Cardiac atrium fibroblast (primary cell): ENCODE results near the gene WDTC1. TPM values are rescaled to one million over a fixed set of nuclear protein-coding genes. Genes with fewer than 3 reads are reported as not detected.

ENCODE experiments used
- total RNA-seq: library from RNA; depleted of rRNA; stranded (reverse); fragments of >200 nt; gene quantifications from 2 replicates; pipeline ENCODE4 v1.2.3, GENCODE V29; 2015

WDTC1 gene, protein sequence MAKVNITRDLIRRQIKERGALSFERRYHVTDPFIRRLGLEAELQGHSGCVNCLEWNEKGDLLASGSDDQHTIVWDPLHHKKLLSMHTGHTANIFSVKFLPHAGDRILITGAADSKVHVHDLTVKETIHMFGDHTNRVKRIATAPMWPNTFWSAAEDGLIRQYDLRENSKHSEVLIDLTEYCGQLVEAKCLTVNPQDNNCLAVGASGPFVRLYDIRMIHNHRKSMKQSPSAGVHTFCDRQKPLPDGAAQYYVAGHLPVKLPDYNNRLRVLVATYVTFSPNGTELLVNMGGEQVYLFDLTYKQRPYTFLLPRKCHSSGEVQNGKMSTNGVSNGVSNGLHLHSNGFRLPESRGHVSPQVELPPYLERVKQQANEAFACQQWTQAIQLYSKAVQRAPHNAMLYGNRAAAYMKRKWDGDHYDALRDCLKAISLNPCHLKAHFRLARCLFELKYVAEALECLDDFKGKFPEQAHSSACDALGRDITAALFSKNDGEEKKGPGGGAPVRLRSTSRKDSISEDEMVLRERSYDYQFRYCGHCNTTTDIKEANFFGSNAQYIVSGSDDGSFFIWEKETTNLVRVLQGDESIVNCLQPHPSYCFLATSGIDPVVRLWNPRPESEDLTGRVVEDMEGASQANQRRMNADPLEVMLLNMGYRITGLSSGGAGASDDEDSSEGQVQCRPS
- total RNA-seq: 14.8 and 23.5 TPM in 2 replicates

DNA sequence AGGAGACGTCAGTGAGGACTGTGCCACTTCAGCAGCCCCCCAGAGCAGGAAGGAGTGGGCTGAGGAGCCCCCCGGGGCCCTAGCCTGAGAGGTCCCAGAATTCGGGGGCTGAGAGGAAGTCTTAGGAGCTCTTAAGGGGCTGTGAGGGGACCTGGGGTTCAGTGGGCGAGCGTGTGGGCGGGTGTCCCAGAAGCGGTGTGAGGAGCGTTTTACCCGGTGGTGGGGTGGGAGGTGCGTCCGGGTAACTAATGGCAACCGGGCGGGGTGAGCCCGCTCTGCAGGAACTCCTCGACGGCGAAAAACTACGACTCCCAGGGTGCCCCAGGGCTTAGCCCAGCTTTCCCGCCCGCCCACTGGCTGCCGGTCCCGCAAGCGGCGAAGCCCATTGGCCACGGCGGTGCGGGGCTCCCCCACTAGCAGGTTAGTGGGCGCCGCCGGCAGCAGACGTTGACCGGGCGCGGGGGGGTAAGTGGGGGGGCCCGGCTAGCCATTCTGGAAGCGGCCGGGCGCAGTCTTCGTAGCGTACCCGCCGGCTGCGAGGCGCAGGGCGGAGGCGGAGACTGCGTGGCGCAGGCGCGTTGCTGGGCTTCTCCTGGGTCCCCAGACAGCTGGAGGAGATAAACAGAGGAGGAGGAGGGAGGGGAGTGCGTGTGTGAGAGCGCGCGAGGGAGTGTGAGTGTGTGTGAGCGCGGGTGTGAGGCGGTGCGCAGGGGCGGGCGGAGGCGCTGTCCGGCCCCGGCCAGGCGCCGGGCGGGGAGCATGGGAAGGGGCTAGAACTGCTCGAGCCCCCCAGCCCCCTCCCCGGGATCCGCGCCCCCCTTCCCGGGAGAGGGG is at the start of gene WDTC1:
Gene WDTC1 (plus strand): TSS at position 584 of the 834 bp plus-strand sequence. CDS start 26,423 bp downstream, outside the sequence.

DNA sequence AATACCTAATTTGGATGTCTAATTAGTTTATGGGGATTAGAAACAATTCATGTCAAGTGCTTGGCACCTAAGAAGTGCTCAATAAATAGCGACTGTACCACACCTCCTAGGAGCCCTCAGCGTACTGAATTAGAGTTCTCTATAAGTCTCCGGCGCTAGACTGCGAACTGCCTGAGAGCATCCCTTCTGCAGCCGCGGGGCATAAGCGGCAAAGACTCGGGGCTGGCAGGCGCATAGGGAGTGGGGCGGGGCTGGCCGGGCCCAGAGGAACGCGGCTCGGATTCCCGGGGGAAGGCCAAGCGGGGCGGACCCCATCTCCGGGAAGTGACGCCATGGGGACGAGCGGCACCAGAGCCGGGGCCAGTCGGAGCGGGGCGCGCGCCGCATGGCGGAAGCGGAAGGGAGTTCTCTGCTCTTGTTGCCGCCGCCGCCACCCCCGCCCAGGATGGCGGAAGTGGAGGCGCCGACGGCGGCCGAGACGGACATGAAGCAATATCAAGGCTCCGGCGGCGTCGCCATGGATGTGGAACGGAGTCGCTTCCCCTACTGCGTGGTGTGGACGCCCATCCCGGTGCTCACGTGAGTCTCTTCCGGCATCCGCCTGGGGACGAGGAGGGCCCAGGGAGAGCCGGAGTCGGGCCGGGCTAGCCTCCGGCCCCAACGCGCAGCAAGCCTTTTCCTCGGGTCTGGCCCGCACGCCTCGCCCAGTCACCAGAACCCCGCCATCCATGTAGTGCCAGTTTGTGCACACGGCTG is 87.6 kb downstream of the WDTC1 start, which contains the start of gene TMEM222:
Gene TMEM222 (plus strand): TSS at position 351 of the 756 bp plus-strand sequence. CDS start 35 bp downstream, at position 386.

DNA sequence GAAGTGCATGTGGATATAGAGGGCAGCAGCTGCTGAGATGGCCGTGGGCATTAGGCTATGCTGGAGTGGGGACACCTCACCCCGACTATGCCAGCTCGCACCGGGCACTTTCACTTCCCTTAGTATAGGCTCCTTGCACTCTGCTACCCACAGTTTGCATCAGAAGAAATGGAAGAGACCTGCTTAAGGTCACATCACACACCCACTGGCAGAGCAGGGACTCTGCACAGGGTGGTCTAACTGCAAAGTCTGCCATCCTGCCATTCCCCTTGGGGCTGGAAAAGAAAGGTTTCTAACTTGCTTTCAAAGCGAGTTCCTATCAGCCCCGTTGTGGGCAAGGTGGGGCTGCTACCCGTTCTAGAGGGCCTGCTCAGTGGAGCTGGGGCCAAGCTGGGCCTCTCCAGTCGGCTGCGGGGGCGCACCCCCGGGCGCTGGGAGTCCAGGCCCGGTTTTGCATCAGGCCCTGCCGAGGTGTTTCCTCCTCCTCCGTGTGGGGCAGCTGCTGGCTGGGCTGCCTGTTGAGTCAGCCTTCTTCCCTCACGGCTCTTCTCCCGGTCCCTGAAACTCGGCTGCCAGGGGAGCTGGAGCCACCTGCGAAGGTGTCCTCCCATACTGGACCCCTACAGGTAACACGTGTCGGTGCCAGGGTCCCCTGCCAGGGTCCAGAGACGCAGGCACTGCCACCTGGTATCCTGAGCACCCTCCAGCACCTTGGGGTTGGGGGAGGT is 107.3 kb downstream of the WDTC1 start, which contains the start of gene SYTL1:
Gene SYTL1 (plus strand): TSS at position 498 of the 728 bp plus-strand sequence. CDS start 3,313 bp downstream, outside the sequence.

Other genes with a start within 250 kb of the WDTC1 start
- gene TRNP1, start 240.9 kb upstream of the WDTC1 start, total RNA-seq: 52.8 and 116 TPM in 2 replicates
- gene TENT5B, start 221.8 kb upstream of the WDTC1 start, total RNA-seq: 13.8 and 27.4 TPM in 2 replicates
- gene SLC9A1, start 79.5 kb upstream of the WDTC1 start, total RNA-seq: 9.2 and 23.0 TPM in 2 replicates
- 36.8 and 48.8 TPM in 2 replicates for gene TMEM222, start 87.5 kb downstream of the WDTC1 start, total RNA-seq
- gene SYTL1, start 107.4 kb downstream of the WDTC1 start, total RNA-seq: 0.65 TPM in 1 of 2 replicates, not detected in the other
- 27.4 and 33.0 TPM in 2 replicates for gene MAP3K6, start 132.3 kb downstream of the WDTC1 start, total RNA-seq
- 0.49 TPM in 1 of 2 replicates, not detected in the other for gene FCN3, start 140.2 kb downstream of the WDTC1 start, total RNA-seq
- not detected in 2 replicates for gene CD164L2, start 148.7 kb downstream of the WDTC1 start, total RNA-seq
- gene GPR3, start 158.0 kb downstream of the WDTC1 start, total RNA-seq: 0.18 and 0.32 TPM in 2 replicates